Upper lobe of left lung (tissue), 6 donors: ENCODE results near the gene FAM53B. TPM values are rescaled to one million over a fixed set of nuclear protein-coding genes. Genes with fewer than 3 reads are reported as not detected.
A peak's percentile ranks its signal among the peaks of the same experiment; 100 is the strongest.

Source experiments
- ATAC-seq, 2 donors: fragments of 200-7000 bp; cut with Tn5 transposase; one replicate each; pipeline ENCODE4 v1.9.1; 2022; ENCODE audit warnings: mild to moderate bottlenecking in 2 of 2, moderate library complexity in 2 of 2; ENCODE audit not compliant: low FRiP score in 2 of 2
- DNase-seq, 2 donors: peaks; one replicate each; pipeline ENCODE4 v3.0.0-alpha.2; 2019 to 2020
- H3K27ac ChIP-seq, 4 donors: fragments of 200-600 bp; sonication (generic); one replicate each; pipeline ENCODE4 v1.5.1; 2016 to 2019
- H3K27me3 ChIP-seq, 4 donors: fragments of 200-600 bp; sonication (generic); one replicate each; pipeline ENCODE4 v1.5.1; 2017 to 2019
- H3K36me3 ChIP-seq, 4 donors: fragments of 200-600 bp; sonication (generic); one replicate each; pipeline ENCODE4 v1.5.1; 2016 to 2019
- H3K4me1 ChIP-seq, 4 donors: fragments of 200-600 bp; sonication (generic); one replicate each; pipeline ENCODE4 v1.5.1; 2018 to 2019
- H3K4me3 ChIP-seq, 4 donors: fragments of 200-600 bp; sonication (generic); one replicate each; pipeline ENCODE4 v1.5.1; 2017 to 2019; ENCODE audit warnings: mild to moderate bottlenecking in 2 of 4, moderate library complexity in 1 of 4
- H3K9me3 ChIP-seq, 4 donors: fragments of 200-600 bp; sonication (generic); one replicate each; pipeline ENCODE4 v1.5.1; 2018 to 2019
- CTCF ChIP-seq, 6 experiments: fragments of 450-650 bp in 4 of 6; fragments of 200-600 bp in 2 of 6; sonication (generic) in 2 of 6; IDR thresholded peaks; one replicate each; pipeline ENCODE4 v1.5.1; 2016 to 2019; ENCODE audit warnings: antibody characterized with exemption in 6 of 6
- EP300 ChIP-seq, 4 donors: sonication (generic); formaldehyde crosslinking; IDR thresholded peaks; one replicate each; pipeline ENCODE4 v1.5.1; 2017; ENCODE audit warnings: antibody characterized with exemption in 4 of 4, control low read depth in 2 of 4
- POLR2A ChIP-seq, 4 donors: fragments of 450-650 bp; IDR thresholded peaks; one replicate each; pipeline ENCODE4 v1.5.1; 2016 to 2017; ENCODE audit warnings: antibody characterized with exemption in 4 of 4, mild to moderate bottlenecking in 2 of 4
- POLR2AphosphoS5 ChIP-seq, 2 donors: sonication (generic); formaldehyde crosslinking; IDR thresholded peaks; one replicate each; pipeline ENCODE4 v1.5.1; 2017; ENCODE audit warnings: antibody characterized with exemption in 2 of 2
- WGBS, 2 donors: methylation state at CpG; one replicate each; pipeline ENCODE4 v1.1.5; 2017 to 2018; 5-methylcytosine and 5-hydroxymethylcytosine counted together
- total RNA-seq, 6 donors: library from RNA; depleted of rRNA in 4 of 6; stranded (reverse); fragments of >200 nt in 4 of 6; gene quantifications; one replicate each; pipeline versions ENCODE4 v1.1.0 to v1.2.1, GENCODE V29; 2016 to 2021
- donor health status: DM: no; HTN: no; CAD: no; lungs with moderate emphysema.
- donor health status: DM: no; HTN: yes; CAD: no; lungs with severe emphysema.

The FAM53B gene
- total RNA-seq, 6 donors from 2014 or later = 35.8 to 62.5 (median 47.8) TPM

- H3K4me1 ChIP-seq = peaks cover 16 to 34% (median 21%) of the 10 kb centered on the region in 4 donors
- H3K27me3 ChIP-seq = no peaks in the 10 kb centered on the region
- DNase-seq = peak; percentile 63 to 85
- no peak for TF ChIP-seq POLR2A (IDR thresholded peaks at IDR 0.05)
- TF ChIP-seq EP300 (IDR thresholded peaks at IDR 0.05) = no peak
- no peak for TF ChIP-seq POLR2AphosphoS5 (IDR thresholded peaks at IDR 0.05)
- TF ChIP-seq CTCF (IDR thresholded peaks at IDR 0.05) = no peak
- WGBS, 2 donors = 41 to 61% methylated on average over 3 to 9 of the region's 9 CpGs
- H3K27ac ChIP-seq = peak overlapping the region in 3 of 4 donors; percentile 43 to 64 (median 43)
- peaks cover 0 to 30% (median 23%) of the 10 kb centered on the region in 4 donors for H3K36me3 ChIP-seq
- no peaks in the 10 kb centered on the region for H3K9me3 ChIP-seq
- peak; percentile 11 to 67 for ATAC-seq
- no peak overlapping the region for H3K4me3 ChIP-seq
Observed at GRCh38 chr10:124619195-124619594, 125.0 kb downstream of the FAM53B start.

GRCh38 chr10:124618470-124619073, 125.6 kb downstream of the FAM53B start:
- peak in 1 of 2 donors; percentile 81 for DNase-seq
- Histone ChIP-seq H3K9me3 (no peaks in the 10 kb centered on the region), H3K36me3 (peaks cover 0 to 30% (median 23%) of the 10 kb centered on the region in 4 donors), H3K27ac (peak overlapping the region in 3 of 4 donors; percentile 43 to 64 (median 43)), H3K4me1 (peaks cover 16 to 39% (median 25%) of the 10 kb centered on the region in 4 donors), H3K4me3 (no peak overlapping the region), H3K27me3 (no peaks in the 10 kb centered on the region)
- TF ChIP-seq CTCF (IDR thresholded peaks at IDR 0.05) = no peak
- TF ChIP-seq EP300 (IDR thresholded peaks at IDR 0.05) = no peak
- TF ChIP-seq POLR2A (IDR thresholded peaks at IDR 0.05) = no peak
- no peak for TF ChIP-seq POLR2AphosphoS5 (IDR thresholded peaks at IDR 0.05)
- ATAC-seq = no peak
- WGBS, 2 donors = 86 to 90% methylated on average over 5 to 17 of the region's 18 CpGs

GRCh38 chr10:124616836-124617130, 127.4 kb downstream of the FAM53B start:
- H3K4me1 ChIP-seq = peaks cover 32 to 54% (median 41%) of the 10 kb centered on the region in 4 donors
- H3K27ac ChIP-seq = no peak overlapping the region
- ATAC-seq = no peak
- 73% methylated on average over 4 of the region's 4 CpGs; no CpG with 5 or more reads in 1 of the 2 donors for WGBS, 2 donors
- H3K9me3 ChIP-seq = no peaks in the 10 kb centered on the region
- no peaks in the 10 kb centered on the region for H3K27me3 ChIP-seq
- no peak for DNase-seq
- TF ChIP-seq CTCF (IDR thresholded peaks at IDR 0.05) (no peak), POLR2AphosphoS5 (IDR thresholded peaks at IDR 0.05) (no peak), POLR2A (IDR thresholded peaks at IDR 0.05) (no peak)
- peaks cover 0 to 15% (median 12%) of the 10 kb centered on the region in 4 donors for H3K36me3 ChIP-seq
- H3K4me3 ChIP-seq = no peak overlapping the region

- H3K36me3 ChIP-seq = peaks cover 0 to 15% (median 12%) of the 10 kb centered on the region in 4 donors
- no peak for TF ChIP-seq EP300 (IDR thresholded peaks at IDR 0.05)
- TF ChIP-seq POLR2A (IDR thresholded peaks at IDR 0.05) = no peak
- TF ChIP-seq CTCF (IDR thresholded peaks at IDR 0.05) = no peak
- TF ChIP-seq POLR2AphosphoS5 (IDR thresholded peaks at IDR 0.05) = no peak
- 90 to 94% methylated on average over 8 to 29 of the region's 30 CpGs for WGBS, 2 donors
- H3K4me1 ChIP-seq = peaks cover 37 to 54% (median 45%) of the 10 kb centered on the region in 4 donors
- no peak overlapping the region for H3K4me3 ChIP-seq
- DNase-seq (peak in 1 of 2 donors; percentile 81), ATAC-seq (no peak)
- H3K27ac ChIP-seq = no peak overlapping the region
- no peaks in the 10 kb centered on the region for H3K27me3 ChIP-seq
- no peaks in the 10 kb centered on the region for H3K9me3 ChIP-seq
Observed at GRCh38 chr10:124616040-124616835, 127.9 kb downstream of the FAM53B start.
